HFF-Myc (cell line): Measurements from ENCODE around the gene PLOD3.

ENCODE experiments used
- DNase-seq: peaks from one replicate; pipeline ENCODE4 v3.0.0-alpha.2; 2011; ENCODE audit warnings: low read depth; ENCODE audit errors: extremely low read depth
- H3K4me3 ChIP-seq: replicated peaks from 2 replicates; pipeline ENCODE4 v1.5.1; 2011; ENCODE audit warnings: low read depth, mild to moderate bottlenecking, control low read depth, low read length
- TF ChIP-seq, protein P1 (sequence below): IDR thresholded peaks from 2 replicates; pipeline ENCODE4 v1.5.1; 2012; ENCODE audit warnings: mild to moderate bottlenecking, low read depth, low read length, control low read depth; ENCODE audit errors: missing control alignments

The PLOD3 gene

DNA sequence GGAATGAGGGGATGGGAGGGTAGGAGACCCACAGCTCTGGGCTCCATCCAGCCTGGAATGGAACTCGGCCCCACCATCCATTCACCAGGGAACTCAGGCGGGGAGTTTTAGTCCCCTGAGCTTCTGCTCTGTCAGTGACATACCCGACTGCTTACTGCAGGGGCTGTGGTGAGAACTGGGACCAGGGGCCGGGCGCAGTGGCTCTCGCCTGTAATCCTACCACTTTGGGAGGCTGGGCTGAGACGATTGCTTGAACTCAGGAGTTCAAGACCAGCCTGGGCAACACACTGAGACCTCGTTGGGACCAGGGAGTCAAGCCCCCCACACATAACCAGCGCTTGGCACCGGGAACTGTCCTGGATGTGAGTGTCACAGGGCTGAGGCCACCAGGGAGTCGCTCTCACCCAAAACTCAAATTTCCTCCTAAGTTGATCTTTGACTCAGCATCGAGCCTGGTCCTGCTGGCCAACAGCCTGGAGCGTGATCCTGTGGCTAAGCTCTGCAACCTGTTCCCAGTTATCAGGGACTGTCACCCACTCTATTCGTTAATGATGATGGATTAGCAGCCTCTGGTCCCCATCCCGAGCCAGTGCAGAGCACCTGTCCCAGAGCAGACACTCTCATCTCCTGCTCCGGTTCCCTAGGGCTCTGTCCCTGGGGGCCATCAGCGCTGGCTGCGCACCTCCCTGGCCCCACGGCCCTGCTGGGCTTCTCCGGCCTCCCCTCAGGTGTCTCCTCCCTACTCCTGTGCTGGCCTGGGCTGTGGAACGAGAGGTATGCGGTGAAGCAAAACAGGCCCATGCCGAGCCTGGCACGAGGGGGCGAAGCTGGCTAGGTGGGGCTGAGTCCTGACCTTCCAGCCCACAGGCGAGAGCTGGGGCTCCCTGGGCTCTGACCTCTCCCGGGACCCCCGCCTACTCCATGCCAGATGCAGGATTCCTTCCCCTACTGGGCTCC is 21.1 kb upstream of the PLOD3 start:
- no peak overlapping the region for H3K4me3 ChIP-seq
- DNase-seq, result no peak
- TF ChIP-seq, protein P1, sequence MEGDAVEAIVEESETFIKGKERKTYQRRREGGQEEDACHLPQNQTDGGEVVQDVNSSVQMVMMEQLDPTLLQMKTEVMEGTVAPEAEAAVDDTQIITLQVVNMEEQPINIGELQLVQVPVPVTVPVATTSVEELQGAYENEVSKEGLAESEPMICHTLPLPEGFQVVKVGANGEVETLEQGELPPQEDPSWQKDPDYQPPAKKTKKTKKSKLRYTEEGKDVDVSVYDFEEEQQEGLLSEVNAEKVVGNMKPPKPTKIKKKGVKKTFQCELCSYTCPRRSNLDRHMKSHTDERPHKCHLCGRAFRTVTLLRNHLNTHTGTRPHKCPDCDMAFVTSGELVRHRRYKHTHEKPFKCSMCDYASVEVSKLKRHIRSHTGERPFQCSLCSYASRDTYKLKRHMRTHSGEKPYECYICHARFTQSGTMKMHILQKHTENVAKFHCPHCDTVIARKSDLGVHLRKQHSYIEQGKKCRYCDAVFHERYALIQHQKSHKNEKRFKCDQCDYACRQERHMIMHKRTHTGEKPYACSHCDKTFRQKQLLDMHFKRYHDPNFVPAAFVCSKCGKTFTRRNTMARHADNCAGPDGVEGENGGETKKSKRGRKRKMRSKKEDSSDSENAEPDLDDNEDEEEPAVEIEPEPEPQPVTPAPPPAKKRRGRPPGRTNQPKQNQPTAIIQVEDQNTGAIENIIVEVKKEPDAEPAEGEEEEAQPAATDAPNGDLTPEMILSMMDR, result no peak

DNA sequence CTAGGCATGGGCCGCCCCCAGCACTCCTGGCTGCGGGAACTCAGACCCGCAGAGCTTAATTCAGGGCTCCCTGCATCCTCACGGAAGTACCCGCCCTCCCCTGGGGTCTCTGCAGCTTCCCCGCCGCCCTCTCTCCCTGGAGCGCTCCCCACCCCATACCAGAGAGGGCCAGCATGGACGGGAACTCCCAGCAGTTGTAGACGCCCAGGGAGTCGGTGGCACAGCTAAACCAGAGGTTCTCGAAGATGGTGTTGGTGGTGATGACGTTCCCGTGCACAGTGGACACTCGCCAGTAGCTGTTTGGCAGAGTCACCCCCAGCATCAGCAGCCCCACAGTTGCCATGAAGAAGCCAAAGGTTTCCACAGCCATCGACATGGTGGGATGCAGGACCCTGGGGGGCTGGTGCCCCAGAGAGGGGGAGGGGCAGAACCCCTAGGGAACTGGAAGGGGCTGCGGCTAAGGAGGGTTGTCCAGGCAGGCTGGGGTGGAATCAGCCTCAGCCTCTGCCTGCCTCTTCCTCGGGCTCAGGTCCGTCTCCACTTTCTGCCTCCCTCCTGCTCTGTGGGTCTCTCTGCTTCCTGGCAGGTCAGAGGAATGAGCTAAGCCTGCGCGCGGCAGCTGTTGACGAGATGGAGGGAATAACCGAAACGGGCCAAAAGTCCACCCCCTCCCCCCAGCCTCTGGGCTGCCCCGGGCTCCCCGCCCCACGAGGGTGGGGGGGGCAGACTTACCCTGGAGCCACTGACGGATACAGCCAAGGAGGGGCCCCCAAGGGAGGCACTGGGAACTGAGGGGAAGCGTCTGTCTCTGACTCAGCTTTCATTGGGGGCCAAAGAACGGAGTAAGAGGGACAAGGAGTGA is 20.1 kb upstream of the PLOD3 start, which contains the start of gene CLDN15:
Gene CLDN15, minus strand, starts transcription at position 597 of the 862 bp plus-strand sequence. Its CDS starts 221 bp downstream, at position 376.
- DNase-seq, result no peak
- TF ChIP-seq, protein P1, result no peak

DNA sequence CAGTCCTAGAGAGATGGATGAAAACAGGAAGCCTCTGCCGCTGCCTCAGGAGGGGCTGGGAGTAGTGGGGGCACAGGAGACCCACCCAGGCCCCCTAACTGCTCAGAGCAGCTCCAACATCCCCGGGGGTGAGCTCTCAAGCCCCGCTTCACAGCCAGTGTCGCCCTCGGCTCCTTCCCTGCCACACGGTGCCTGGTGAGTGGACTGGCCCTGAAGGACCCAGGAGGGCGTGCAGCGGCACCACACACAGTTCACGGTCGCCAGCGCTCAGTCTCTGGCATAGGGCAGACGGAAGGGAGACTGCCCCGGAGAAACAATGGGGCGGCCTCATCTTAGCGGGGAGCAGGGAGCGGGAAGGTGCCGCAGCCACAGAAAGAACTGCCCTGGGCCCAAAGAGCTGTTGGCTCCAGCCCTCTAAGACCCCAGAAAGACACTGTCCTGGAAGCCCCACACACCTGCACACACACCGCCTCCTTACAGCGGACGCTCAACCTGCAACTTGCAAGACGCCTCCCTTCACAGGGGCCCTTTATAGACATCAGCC is 19.0 kb upstream of the PLOD3 start:
- no peak for DNase-seq
- no peak overlapping the region for H3K4me3 ChIP-seq
- TF ChIP-seq, protein P1, result no peak

More for the DNA sequence above, 20.1 kb upstream of the PLOD3 start, which contains the start of gene CLDN15:
- no peak within 1 kb of the TSS for H3K4me3 ChIP-seq

DNA sequence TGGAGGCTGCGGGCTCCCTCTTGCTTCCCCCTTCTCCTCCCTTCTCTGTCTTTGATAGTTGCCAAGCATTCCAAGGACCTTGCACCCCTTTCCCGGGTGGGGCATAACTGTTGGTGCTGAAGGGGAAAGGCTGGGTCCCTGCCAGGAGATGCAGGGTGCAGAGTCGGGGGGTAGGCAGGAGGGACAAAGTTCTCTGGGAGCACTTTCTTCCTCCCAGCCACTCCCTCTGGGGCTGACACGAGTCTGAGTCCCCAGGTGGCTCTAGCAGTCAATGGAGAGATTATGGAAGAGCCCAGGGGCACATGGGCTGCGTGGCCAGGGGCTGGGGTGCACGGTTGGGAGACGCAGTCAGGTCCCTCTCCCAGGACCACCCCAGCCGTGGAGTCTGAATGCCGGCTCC is 18.1 kb upstream of the PLOD3 start:
- H3K4me3 ChIP-seq, result no peak overlapping the region
- no peak for DNase-seq
- TF ChIP-seq, protein P1, result no peak

DNA sequence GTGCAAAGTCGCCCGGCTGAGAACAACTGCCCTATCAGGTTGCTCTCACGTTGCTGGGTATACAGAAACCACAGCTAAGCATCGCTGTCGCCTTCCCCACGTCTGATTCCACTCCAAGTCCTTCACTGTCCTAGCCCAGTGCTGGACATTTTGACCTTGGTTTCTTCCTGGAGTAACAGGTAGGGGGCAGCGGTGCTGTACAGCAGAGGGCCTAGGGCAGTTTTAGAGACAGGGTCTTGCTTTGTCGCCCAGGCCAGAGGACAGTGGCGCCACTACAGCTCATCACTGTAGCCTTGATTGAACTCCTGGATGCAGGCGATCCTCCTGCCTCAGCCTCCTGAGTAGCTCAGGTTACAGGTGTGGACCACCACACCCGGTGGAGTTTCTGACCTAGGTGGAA is 17.7 kb upstream of the PLOD3 start:
- H3K4me3 ChIP-seq, result no peak overlapping the region
- no peak for DNase-seq
- TF ChIP-seq, protein P1, result peak; percentile 40

DNA sequence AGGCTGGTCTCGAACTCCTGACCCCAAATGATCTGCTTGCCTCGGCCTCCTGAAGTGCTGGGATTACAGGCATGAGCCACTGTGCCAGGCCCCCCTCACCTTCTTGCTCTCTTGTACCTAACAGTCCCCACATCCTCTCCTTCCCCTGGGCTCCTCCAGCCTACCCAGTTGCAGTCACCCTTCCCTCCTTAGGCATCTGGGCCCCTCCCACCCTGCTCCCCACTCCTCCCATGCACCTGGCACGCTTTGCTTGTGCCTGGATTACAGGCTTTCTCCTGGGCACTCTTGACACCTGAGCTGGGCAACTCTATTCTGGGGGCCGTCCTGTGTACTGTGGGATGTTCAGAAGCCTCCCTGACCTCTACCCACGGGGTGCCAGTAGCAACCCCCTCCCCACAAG is 17.3 kb upstream of the PLOD3 start:
- DNase-seq, result no peak
- TF ChIP-seq, protein P1, result no peak

More for the DNA sequence above, 17.3 kb upstream of the PLOD3 start:
- no peak overlapping the region for H3K4me3 ChIP-seq
